ENCODE measurements around the gene SOX5. TPM values are rescaled to one million over a fixed set of nuclear protein-coding genes. Genes with fewer than 3 reads are reported as not detected.

The SOX5 gene
- total RNA-seq, 3 donors from 2014 or later: 10.5 to 42.1 (median 11.7) TPM

DNA sequence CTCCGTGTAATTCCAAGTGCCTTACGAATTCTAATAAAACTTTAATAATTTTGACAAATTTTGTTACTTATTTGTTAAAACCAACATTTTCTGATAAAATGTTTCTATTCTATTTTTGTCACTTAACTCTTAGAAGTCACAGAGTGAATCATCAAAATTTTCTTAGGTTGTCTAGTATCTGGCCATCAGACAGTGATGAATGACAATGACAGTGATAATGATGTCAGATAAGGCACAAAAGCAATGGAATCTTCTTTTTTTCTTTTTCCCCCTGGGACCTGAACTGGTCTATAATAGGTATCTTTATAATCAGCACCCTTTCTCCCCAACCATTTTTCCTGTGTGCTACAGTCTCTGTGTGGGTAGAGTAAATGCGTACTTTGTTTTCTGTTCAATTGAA is 407.3 kb downstream of the SOX5 start:
- H3K36me3 ChIP-seq: no peaks in the 10 kb centered on the region
- H3K9me3 ChIP-seq: no peaks in the 10 kb centered on the region
- TF ChIP-seq POLR2AphosphoS5 (IDR thresholded peaks at IDR 0.05) (no peak), POLR2A (IDR thresholded peaks at IDR 0.05) (no peak)
- TF ChIP-seq, protein P1, sequence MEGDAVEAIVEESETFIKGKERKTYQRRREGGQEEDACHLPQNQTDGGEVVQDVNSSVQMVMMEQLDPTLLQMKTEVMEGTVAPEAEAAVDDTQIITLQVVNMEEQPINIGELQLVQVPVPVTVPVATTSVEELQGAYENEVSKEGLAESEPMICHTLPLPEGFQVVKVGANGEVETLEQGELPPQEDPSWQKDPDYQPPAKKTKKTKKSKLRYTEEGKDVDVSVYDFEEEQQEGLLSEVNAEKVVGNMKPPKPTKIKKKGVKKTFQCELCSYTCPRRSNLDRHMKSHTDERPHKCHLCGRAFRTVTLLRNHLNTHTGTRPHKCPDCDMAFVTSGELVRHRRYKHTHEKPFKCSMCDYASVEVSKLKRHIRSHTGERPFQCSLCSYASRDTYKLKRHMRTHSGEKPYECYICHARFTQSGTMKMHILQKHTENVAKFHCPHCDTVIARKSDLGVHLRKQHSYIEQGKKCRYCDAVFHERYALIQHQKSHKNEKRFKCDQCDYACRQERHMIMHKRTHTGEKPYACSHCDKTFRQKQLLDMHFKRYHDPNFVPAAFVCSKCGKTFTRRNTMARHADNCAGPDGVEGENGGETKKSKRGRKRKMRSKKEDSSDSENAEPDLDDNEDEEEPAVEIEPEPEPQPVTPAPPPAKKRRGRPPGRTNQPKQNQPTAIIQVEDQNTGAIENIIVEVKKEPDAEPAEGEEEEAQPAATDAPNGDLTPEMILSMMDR (IDR thresholded peaks at IDR 0.05): no peak
- no peaks in the 10 kb centered on the region for H3K4me1 ChIP-seq
- H3K27me3 ChIP-seq: no peaks in the 10 kb centered on the region
- no peak for DNase-seq (ENCODE audit: low spot score in 2 of 2)
- intact Hi-C loops (cut with DNase I; ENCODE audit: low total_unique reads): no loop called here
- H3K4me3 ChIP-seq: no peak overlapping the region
- no peak overlapping the region for H3K27ac ChIP-seq

DNA sequence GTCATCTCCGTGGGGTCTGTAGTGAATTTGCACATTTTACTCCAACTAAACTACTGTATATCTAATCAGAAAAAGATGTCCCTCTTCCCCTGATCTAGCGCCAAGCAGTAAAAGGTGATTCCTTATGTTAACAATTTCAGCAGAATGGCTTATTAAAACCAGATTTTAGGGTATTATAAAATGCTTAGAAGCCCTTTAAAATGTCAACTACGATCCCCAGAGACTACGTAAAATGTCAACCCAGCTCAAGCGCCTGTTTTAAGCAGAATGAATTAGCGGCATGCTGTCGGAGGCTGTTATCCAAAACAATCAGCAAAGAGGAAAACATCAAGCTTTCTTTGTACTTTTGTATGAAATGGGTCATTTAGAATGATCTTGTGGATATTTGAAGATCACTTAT is 408.9 kb downstream of the SOX5 start:
- H3K9me3 ChIP-seq: no peaks in the 10 kb centered on the region
- no peak for DNase-seq (ENCODE audit: low spot score in 2 of 2)
- H3K4me1 ChIP-seq: no peaks in the 10 kb centered on the region
- no peak for TF ChIP-seq POLR2A (IDR thresholded peaks at IDR 0.05)
- TF ChIP-seq POLR2AphosphoS5 (IDR thresholded peaks at IDR 0.05): no peak
- TF ChIP-seq, protein P1 (IDR thresholded peaks at IDR 0.05): no peak
- intact Hi-C loops (cut with DNase I; ENCODE audit: low total_unique reads): loop anchor here (2.0 kb wide), 1 partner anchor 36 kb away; no protein-coding TSS in a partner anchor
- no peaks in the 10 kb centered on the region for H3K27me3 ChIP-seq
- no peaks in the 10 kb centered on the region for H3K36me3 ChIP-seq
- no peak overlapping the region for H3K27ac ChIP-seq
- H3K4me3 ChIP-seq: no peak overlapping the region

DNA sequence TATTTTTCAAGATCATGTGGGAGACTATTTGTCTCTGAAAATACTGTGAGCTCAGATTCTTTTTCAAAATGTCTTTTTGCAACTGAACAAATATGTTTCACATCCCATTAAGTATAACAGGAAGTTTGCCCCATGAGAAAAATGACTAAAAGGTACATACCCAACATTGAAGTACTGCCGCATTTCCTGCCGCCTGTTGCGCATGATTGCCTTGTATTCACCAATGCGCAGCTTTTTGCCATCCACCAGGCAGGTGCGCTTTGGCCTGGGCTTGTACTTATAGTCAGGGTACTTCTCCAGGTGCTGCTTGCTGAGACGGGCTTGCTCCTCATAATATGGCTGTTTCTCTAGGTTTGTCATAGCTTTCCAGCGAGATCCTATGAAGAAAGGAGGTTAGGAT is 413.2 kb downstream of the SOX5 start:
- Histone ChIP-seq H3K9me3 (no peaks in the 10 kb centered on the region), H3K27me3 (no peaks in the 10 kb centered on the region), H3K36me3 (no peaks in the 10 kb centered on the region), H3K4me1 (no peaks in the 10 kb centered on the region), H3K27ac (no peak overlapping the region), H3K4me3 (no peak overlapping the region)
- TF ChIP-seq POLR2AphosphoS5 (IDR thresholded peaks at IDR 0.05): no peak
- TF ChIP-seq, protein P1 (IDR thresholded peaks at IDR 0.05): no peak
- no peak for DNase-seq (ENCODE audit: low spot score in 2 of 2)
- intact Hi-C loops (cut with DNase I; ENCODE audit: low total_unique reads): no loop called here

DNA sequence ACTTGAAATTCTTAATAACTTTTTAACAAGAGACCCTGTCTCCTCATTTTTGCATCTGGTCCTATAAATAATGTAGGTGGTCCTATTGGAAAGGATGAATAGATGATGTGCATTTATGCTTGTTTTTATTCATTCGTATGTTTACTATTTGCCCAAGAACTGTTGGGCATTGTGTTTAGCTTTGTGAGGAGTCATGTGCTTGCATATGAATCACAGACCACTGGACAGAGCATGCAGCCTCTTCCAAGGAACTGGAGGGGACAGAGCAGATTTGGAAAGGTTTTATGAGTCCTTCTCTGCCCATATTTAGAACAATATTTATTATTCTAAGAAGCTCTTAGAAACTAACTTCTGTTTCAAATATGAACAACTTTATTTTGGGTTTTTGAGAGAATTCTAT is 414.0 kb downstream of the SOX5 start:
- Histone ChIP-seq H3K36me3 (no peaks in the 10 kb centered on the region), H3K27ac (no peak overlapping the region), H3K27me3 (no peaks in the 10 kb centered on the region), H3K9me3 (no peaks in the 10 kb centered on the region), H3K4me3 (no peak overlapping the region), H3K4me1 (no peaks in the 10 kb centered on the region)
- TF ChIP-seq, protein P1 (IDR thresholded peaks at IDR 0.05): no peak
- no peak for TF ChIP-seq POLR2A (IDR thresholded peaks at IDR 0.05)
- TF ChIP-seq POLR2AphosphoS5 (IDR thresholded peaks at IDR 0.05): no peak
- DNase-seq (ENCODE audit: low spot score in 2 of 2): no peak
- intact Hi-C loops (cut with DNase I; ENCODE audit: low total_unique reads): no loop called here

DNA sequence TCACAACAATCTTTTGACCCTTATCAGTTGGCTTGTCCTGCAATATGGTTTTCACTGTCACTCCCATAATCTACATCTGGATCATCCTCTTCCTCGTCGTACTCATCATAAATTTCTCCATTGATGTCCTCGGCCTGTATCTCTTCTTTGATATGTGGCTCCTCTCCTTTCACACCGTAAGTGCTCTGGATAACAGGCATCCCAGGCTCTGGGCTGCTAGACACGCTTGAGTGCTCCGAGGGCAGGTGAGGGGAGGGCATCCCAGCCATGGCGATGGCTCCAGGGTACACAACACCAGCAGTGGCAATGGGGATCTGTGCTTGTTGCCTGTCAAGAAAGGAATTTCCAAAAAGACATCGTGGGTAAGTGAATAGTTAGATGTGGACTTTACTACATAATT is 415.3 kb downstream of the SOX5 start:
- intact Hi-C loops (cut with DNase I; ENCODE audit: low total_unique reads): no loop called here
- Histone ChIP-seq H3K27ac (no peak overlapping the region), H3K36me3 (no peaks in the 10 kb centered on the region), H3K9me3 (no peaks in the 10 kb centered on the region), H3K27me3 (no peaks in the 10 kb centered on the region), H3K4me3 (no peak overlapping the region), H3K4me1 (no peaks in the 10 kb centered on the region)
- DNase-seq (ENCODE audit: low spot score in 2 of 2): no peak
- TF ChIP-seq POLR2A (IDR thresholded peaks at IDR 0.05): no peak
- TF ChIP-seq POLR2AphosphoS5 (IDR thresholded peaks at IDR 0.05): no peak
- TF ChIP-seq, protein P1 (IDR thresholded peaks at IDR 0.05): no peak

Measured in breast epithelium (tissue), 4 donors.